H1 (cell line): ENCODE results near the gene NOM1. TPM values are rescaled to one million over a fixed set of nuclear protein-coding genes. Genes with fewer than 3 reads are reported as not detected.

ENCODE experiments used
- CTCF ChIA-PET: fragments of 300-600 bp; sonication (Branson Sonifier 250); formaldehyde crosslinking; loops from one replicate; lab custom pipeline; 2021; ENCODE audit not compliant: partially characterized antibody; lab: Charles Lee
- POLR2A ChIA-PET: fragments of 300-600 bp; sonication (Branson Sonifier 250); formaldehyde crosslinking; loops from one replicate; lab custom pipeline; 2021; ENCODE audit warnings: inconsistent platforms; ENCODE audit not compliant: partially characterized antibody; lab: Charles Lee
- DNase-seq, 2 experiments: peaks; one replicate each; pipeline versions ENCODE4 v3.0.0 to v3.0.0-alpha.2; 2010 to 2022; ENCODE audit warnings: low spot score in 2 of 2, low read depth in 1 of 2, mixed read lengths in 1 of 2
- FAIRE-seq: peaks from 2 replicates; lab custom pipeline; 2011; peaks lifted over from hg19 to GRCh38; lab: Jason Lieb, UNC
- H2AFZ ChIP-seq: 2 replicates; pipeline ENCODE4 v1.8.1; 2012; ENCODE audit warnings: low read length, inconsistent platforms
- H2AK5ac ChIP-seq: 2 replicates; pipeline ENCODE4 v1.6.1; 2013; ENCODE audit warnings: low read depth, low read length
- H2BK120ac ChIP-seq: replicated peaks from 2 replicates; pipeline ENCODE3; 2013; ENCODE audit warnings: low read depth, low read length, inconsistent platforms
- H2BK12ac ChIP-seq: 2 replicates; pipeline ENCODE4 v1.6.1; 2013; ENCODE audit warnings: low read depth, low read length
- H2BK15ac ChIP-seq: 2 replicates; pipeline ENCODE4 v1.6.1; 2013; ENCODE audit warnings: low read length
- H2BK20ac ChIP-seq: 2 replicates; pipeline ENCODE4 v1.6.1; 2013; ENCODE audit warnings: low read length
- H2BK5ac ChIP-seq: 2 replicates; pipeline ENCODE4 v1.6.1; 2013; ENCODE audit warnings: low read depth, low read length
- H3K14ac ChIP-seq: 2 replicates; pipeline ENCODE4 v1.6.1; 2013; ENCODE audit warnings: inconsistent platforms; ENCODE audit not compliant: insufficient read length
- H3K18ac ChIP-seq: 2 replicates; pipeline ENCODE4 v1.6.1; 2013; ENCODE audit warnings: low read length; ENCODE audit errors: extremely low read depth
- H3K23ac ChIP-seq: 2 replicates; pipeline ENCODE4 v1.6.1; 2013; ENCODE audit warnings: inconsistent platforms; ENCODE audit not compliant: insufficient read length
- H3K23me2 ChIP-seq: 2 replicates; pipeline ENCODE4 v1.6.1; 2013; ENCODE audit warnings: low read depth, low read length
- H3K27ac ChIP-seq: 2 replicates; pipeline ENCODE4 v1.6.1; 2011; ENCODE audit warnings: low read depth, low read length, inconsistent platforms
- H3K27me3 ChIP-seq, 4 experiments: replicated peaks in 1 of 4; 1 replicate in 1 of 4; 2 replicates in 3 of 4; pipeline versions ENCODE4 v1.6.1 to v1.8.1; 2011 to 2013; ENCODE audit warnings: low read length in 3 of 4, mild to moderate bottlenecking in 3 of 4, inconsistent platforms in 2 of 4, mixed read lengths in 2 of 4, moderate library complexity in 1 of 4; ENCODE audit not compliant: control insufficient read depth in 3 of 4, insufficient read depth in 3 of 4; ENCODE audit errors: extremely low read depth in 1 of 4
- H3K36me3 ChIP-seq, 4 experiments: 2 replicates each; pipeline versions ENCODE4 v1.6.1 to v1.8.1; 2011 to 2013; ENCODE audit warnings: mild to moderate bottlenecking in 4 of 4, low read length in 3 of 4, moderate library complexity in 2 of 4, control low read depth in 1 of 4, inconsistent platforms in 1 of 4; ENCODE audit not compliant: insufficient read depth in 4 of 4, control insufficient read depth in 2 of 4
- H3K4ac ChIP-seq: replicated peaks from 2 replicates; pipeline ENCODE3; 2013; ENCODE audit warnings: low read length, low read depth, mixed read lengths, inconsistent platforms; ENCODE audit not compliant: insufficient read length
- H3K4me1 ChIP-seq, 4 experiments: replicated peaks in 1 of 4; 1 replicate in 1 of 4; 2 replicates in 3 of 4; pipeline versions ENCODE4 v1.6.1 to v1.8.1; 2011 to 2013; ENCODE audit warnings: low read length in 3 of 4, inconsistent platforms in 2 of 4, mixed read lengths in 1 of 4; ENCODE audit not compliant: insufficient read depth in 4 of 4, control insufficient read depth in 3 of 4
- H3K4me2 ChIP-seq, 2 experiments: 2 replicates each; pipeline versions ENCODE4 v1.6.1 to v1.8.1; 2011 to 2013; ENCODE audit warnings: low read depth in 2 of 2, low read length in 2 of 2, control low read depth in 1 of 2, inconsistent platforms in 1 of 2, mild to moderate bottlenecking in 1 of 2; ENCODE audit not compliant: insufficient read depth in 1 of 2
- H3K4me3 ChIP-seq, 4 experiments: fragments of 200-600, 300-600 bp in 1 of 4; sonication (generic), shearing (Covaris generic), sonication (Bioruptor Twin) in 1 of 4; 2 replicates each; pipeline versions ENCODE4 v1.5.1 to v1.8.1; 2011 to 2016; ENCODE audit warnings: low read length in 4 of 4, low read depth in 3 of 4, control low read depth in 2 of 4, inconsistent platforms in 2 of 4, mild to moderate bottlenecking in 2 of 4, mixed read lengths in 1 of 4, moderate library complexity in 1 of 4; ENCODE audit not compliant: insufficient read depth in 2 of 4; ENCODE audit errors: extremely low read depth in 1 of 4
- H3K56ac ChIP-seq: replicated peaks from 2 replicates; pipeline ENCODE3; 2013; ENCODE audit warnings: low read depth, mild to moderate bottlenecking, mixed read lengths, low read length, inconsistent platforms; ENCODE audit not compliant: insufficient read length
- H3K79me1 ChIP-seq: 2 replicates; pipeline ENCODE4 v1.6.1; 2013; ENCODE audit warnings: low read depth, low read length, control low read depth
- H3K79me2 ChIP-seq, 2 experiments: 2 replicates each; pipeline versions ENCODE4 v1.6.1 to v1.8.1; 2012 to 2013; ENCODE audit warnings: low read length in 2 of 2, mild to moderate bottlenecking in 2 of 2, inconsistent platforms in 1 of 2; ENCODE audit not compliant: insufficient read depth in 2 of 2, control insufficient read depth in 1 of 2
- H3K9ac ChIP-seq, 4 experiments: replicated peaks in 1 of 4; 1 replicate in 1 of 4; 2 replicates in 3 of 4; pipeline versions ENCODE4 v1.6.1 to v1.8.1; 2011 to 2013; ENCODE audit warnings: low read depth in 3 of 4, low read length in 3 of 4, control low read depth in 2 of 4, mild to moderate bottlenecking in 2 of 4, moderate library complexity in 2 of 4, inconsistent platforms in 1 of 4; ENCODE audit errors: extremely low read depth in 1 of 4
- H3K9me3 ChIP-seq, 2 experiments: 2 replicates each; pipeline versions ENCODE4 v1.6.1 to v1.8.1; 2012 to 2013; ENCODE audit warnings: mild to moderate bottlenecking in 2 of 2, moderate library complexity in 2 of 2, control low read depth in 1 of 2, inconsistent platforms in 1 of 2, low read depth in 1 of 2, low read length in 1 of 2, mixed read lengths in 1 of 2; ENCODE audit not compliant: insufficient read depth in 2 of 2
- H4K20me1 ChIP-seq, 2 experiments: replicated peaks in 1 of 2; 2 replicates each; pipeline versions ENCODE3 to v1.8.1; 2011 to 2013; ENCODE audit warnings: inconsistent platforms in 2 of 2, low read length in 2 of 2, mild to moderate bottlenecking in 1 of 2; ENCODE audit not compliant: insufficient read depth in 2 of 2, control insufficient read depth in 1 of 2
- H4K5ac ChIP-seq: 2 replicates; pipeline ENCODE4 v1.6.1; 2013; ENCODE audit warnings: low read length, low read depth, mixed read lengths, inconsistent platforms; ENCODE audit not compliant: insufficient read length
- H4K8ac ChIP-seq: 2 replicates; pipeline ENCODE4 v1.8.0; 2013; ENCODE audit warnings: mild to moderate bottlenecking, moderate library complexity, low read length, inconsistent platforms; ENCODE audit not compliant: insufficient read depth; ENCODE audit errors: extremely low read depth
- H4K91ac ChIP-seq: replicated peaks from 2 replicates; pipeline ENCODE3; 2013; ENCODE audit warnings: low read length, mixed read lengths, inconsistent platforms; ENCODE audit not compliant: insufficient read length
- E2F6 ChIP-seq: IDR thresholded peaks from 2 replicates; pipeline ENCODE4 v1.6.1; 2012; ENCODE audit warnings: inconsistent platforms
- EP300 ChIP-seq, 2 experiments: IDR thresholded peaks; 1 replicate in 1 of 2; 2 replicates in 1 of 2; pipeline ENCODE4 v1.6.1; 2011 to 2012; ENCODE audit warnings: low read depth in 2 of 2, low read length in 2 of 2, mild to moderate bottlenecking in 2 of 2, borderline replicate concordance in 1 of 2, inconsistent platforms in 1 of 2, moderate library complexity in 1 of 2
- NRF1 ChIP-seq: IDR thresholded peaks from 2 replicates; pipeline ENCODE4 v1.6.1; 2011; ENCODE audit warnings: mild to moderate bottlenecking, low read depth, low read length, improper control_type of control experiment
- WGBS, 2 experiments: shearing (Covaris generic) in 1 of 2; methylation state at CpG; one replicate each; pipeline versions ENCODE4 v1.1.6 to v1.1.7; 2013 to 2015; ENCODE audit warnings: low lambda C conversion rate in 2 of 2, mixed read lengths in 2 of 2, inconsistent platforms in 1 of 2, low coverage in 1 of 2, missing lambda C conversion rate in 1 of 2; ENCODE audit not compliant: insufficient replicate concordance in 2 of 2, insufficient coverage in 1 of 2, insufficient read length in 1 of 2; ENCODE audit errors: extremely low coverage in 1 of 2, missing lambda C conversion rate in 1 of 2; 5-methylcytosine and 5-hydroxymethylcytosine counted together
- polyA plus RNA-seq, 7 experiments: library from polyadenylated mRNA; depleted of rRNA in 3 of 7; stranded (reverse) in 5 of 7; unstranded in 2 of 7; fragments of >200 nt in 5 of 7; fragments of 200-250 nt in 2 of 7; gene quantifications; 1 replicate in 5 of 7; 2 replicates in 1 of 7; 4 replicates in 1 of 7; pipeline versions ENCODE4 v1.2.1 to v1.2.3, GENCODE V29; 2011 to 2013; ENCODE audit warnings: missing spikeins in 2 of 7, mixed read lengths in 2 of 7
- total RNA-seq: library from RNA; stranded (reverse); fragmentation: NEBNext Ultra II Directional; extraction: Animal tissue kit (Norgen Biotek cat#: 25700); gene quantifications from 2 replicates; pipeline ENCODE4 v1.2.1, GENCODE V29; 2021

NOM1 gene
- total and polyA plus RNA-seq, 2 of the 8 experiments (the other 6 are each of a cell fraction or from before 2014, with no cell fraction given), result 10.6 to 29.1 TPM

GRCh38 chr7:156942708-156943090 lies 6.8 kb upstream of the NOM1 start:
- H3K4me2 ChIP-seq, result peak overlapping the region in 1 of 2 experiments; percentile 22; a peak in 1 of 4 replicates
- FAIRE-seq (no peak), DNase-seq (peak in 1 of 2 experiments; percentile 54)
- TF ChIP-seq EP300 (IDR thresholded peaks at IDR 0.05; ENCODE audit: borderline replicate concordance in 1 of 2, low read depth in 2 of 2, low read length in 2 of 2), result peak in 1 of 2 experiments; percentile 3; a peak in 1 of 3 replicates
- TF ChIP-seq E2F6, result peak; percentile 55; the same call in 1 of the 2 replicates
- no peak for TF ChIP-seq NRF1
- H3K36me3 ChIP-seq, result no peaks in the 10 kb centered on the region
- H3K9ac ChIP-seq, result no peak overlapping the region
- H3K18ac ChIP-seq, result peak overlapping the region; percentile 48
- no peaks in the 10 kb centered on the region for H3K79me2 ChIP-seq
- H4K5ac ChIP-seq, result no peak overlapping the region
- no peaks in the 10 kb centered on the region for H3K27me3 ChIP-seq
- no peak overlapping the region for H3K27ac ChIP-seq
- no peak overlapping the region for H3K14ac ChIP-seq
- H3K4ac ChIP-seq, result no peak overlapping the region
- no peak overlapping the region for H2BK5ac ChIP-seq
- H4K20me1 ChIP-seq, result no peaks in the 10 kb centered on the region
- H3K4me1 ChIP-seq, result peaks cover 0 to 18% (median 2%) of the 10 kb centered on the region in 4 experiments; a peak in 4 of 7 replicates
- ChIA-PET POLR2A (interaction anchor here (1.6 kb wide), 1 partner anchor 51 kb away, joined by 3 read pairs; no protein-coding TSS in a partner anchor), CTCF (interaction anchor here (0.5 to 2.7 kb wide), 7 partner anchors 8 to 164 kb away, joined by 3 to 6 read pairs (median 4); no protein-coding TSS in a partner anchor)
- no peak overlapping the region for H2BK15ac ChIP-seq
- no peak overlapping the region for H3K4me3 ChIP-seq
- H2BK20ac ChIP-seq, result no peak overlapping the region
- H3K79me1 ChIP-seq, result no peaks in the 10 kb centered on the region; the same call in 1 of the 2 replicates
- WGBS, 2 experiments, result 72% methylated on average over 15 of the region's 24 CpGs; no CpG with 5 or more reads in 1 of the 2 experiments
- no peak overlapping the region for H2BK12ac ChIP-seq
- H4K8ac ChIP-seq, result peak overlapping the region; percentile 62
- H3K23ac ChIP-seq, result no peak overlapping the region
- H2AK5ac ChIP-seq, result no peak overlapping the region
- peak overlapping the region; percentile 18; the same call in 1 of the 2 replicates for H2AFZ ChIP-seq
- peaks cover 7 to 14% of the 10 kb centered on the region in 2 experiments; a peak in 2 of 4 replicates for H3K9me3 ChIP-seq
- H4K91ac ChIP-seq, result no peak overlapping the region
- H3K56ac ChIP-seq, result no peak overlapping the region
- no peak overlapping the region for H2BK120ac ChIP-seq
- H3K23me2 ChIP-seq, result no peaks in the 10 kb centered on the region
